B cell (primary cell): Measurements from ENCODE around the gene PDK4. TPM values are rescaled to one million over a fixed set of nuclear protein-coding genes. Genes with fewer than 3 reads are reported as not detected.

Source experiments
- ATAC-seq: fragments of 200-7000 bp; cut with Tn5 transposase; one replicate; pipeline ENCODE4 v1.10.0; 2021; ENCODE audit warnings: low read depth, mild to moderate bottlenecking, moderate number of reproducible peaks, moderate library complexity
- CTCF ChIA-PET: fragments of 350-600 bp; sonication (Branson Sonifier 250); formaldehyde crosslinking; loops from one replicate; lab custom pipeline; 2021; ENCODE audit warnings: antibody characterized with exemption, inconsistent platforms; lab: Charles Lee
- POLR2A ChIA-PET: fragments of 350-600 bp; sonication (Branson Sonifier 250); formaldehyde crosslinking; loops from one replicate; lab custom pipeline; 2021; ENCODE audit warnings: antibody characterized with exemption; lab: Charles Lee
- DNase-seq: peaks from one replicate; pipeline ENCODE4 v3.0.0; 2013
- H2AFZ ChIP-seq: 2 replicates; pipeline ENCODE4 v1.6.1; 2012; ENCODE audit warnings: mild to moderate bottlenecking, low read depth, low read length; ENCODE audit not compliant: insufficient read depth, poor library complexity, severe bottlenecking
- H3K27ac ChIP-seq, 2 donors: 1 replicate in 1 of 2; 2 replicates in 1 of 2; pipeline ENCODE4 v1.5.1; 2012 to 2013; ENCODE audit warnings: low read length in 2 of 2, mild to moderate bottlenecking in 2 of 2, moderate library complexity in 1 of 2
- H3K27me3 ChIP-seq, 4 experiments: fragments of 200-600 bp in 1 of 4; sonication (generic) in 1 of 4; replicated peaks in 1 of 4; 1 replicate in 2 of 4; 2 replicates in 2 of 4; pipeline versions ENCODE4 v1.6.1 to v1.7.0; 2013 to 2016; ENCODE audit warnings: low read length in 3 of 4, mild to moderate bottlenecking in 2 of 4, mixed read lengths in 1 of 4, moderate library complexity in 1 of 4; ENCODE audit not compliant: insufficient read depth in 4 of 4, control insufficient read depth in 3 of 4; ENCODE audit errors: control extremely low read depth in 1 of 4
- H3K36me3 ChIP-seq, 2 experiments: replicated peaks in 1 of 2; 1 replicate in 1 of 2; 2 replicates in 1 of 2; pipeline versions ENCODE4 v1.6.1 to v1.7.1; 2013; ENCODE audit warnings: low read length in 1 of 2; ENCODE audit not compliant: insufficient read depth in 2 of 2, control insufficient read depth in 1 of 2; ENCODE audit errors: control extremely low read depth in 1 of 2, extremely low read depth in 1 of 2
- H3K4me1 ChIP-seq, 2 donors: fragments of 200-600 bp in 1 of 2; sonication (generic) in 1 of 2; 1 replicate in 1 of 2; 2 replicates in 1 of 2; pipeline versions ENCODE4 v1.5.1 to v1.6.1; 2013 to 2017; ENCODE audit warnings: low read length in 2 of 2; ENCODE audit not compliant: control insufficient read depth in 2 of 2, insufficient read depth in 2 of 2
- H3K4me2 ChIP-seq: replicated peaks from 2 replicates; pipeline ENCODE3; 2012; ENCODE audit warnings: mild to moderate bottlenecking, low read depth, low read length; ENCODE audit not compliant: poor library complexity, severe bottlenecking
- H3K4me3 ChIP-seq, 5 experiments: fragments of 200-600 bp in 1 of 5; sonication (generic) in 1 of 5; 1 replicate in 3 of 5; 2 replicates in 2 of 5; pipeline versions ENCODE4 v1.5.1 to v1.7.0; 2011 to 2016; ENCODE audit warnings: low read length in 4 of 5, mild to moderate bottlenecking in 4 of 5, low read depth in 2 of 5, control low read depth in 1 of 5, moderate library complexity in 1 of 5; ENCODE audit not compliant: insufficient read depth in 1 of 5; ENCODE audit errors: control extremely low read depth in 1 of 5, extremely low read depth in 1 of 5
- H3K79me2 ChIP-seq: fragments of 200-600 bp; sonication (generic); one replicate; pipeline ENCODE4 v1.6.0; 2016; ENCODE audit warnings: low read length; ENCODE audit not compliant: control insufficient read depth, insufficient read depth
- H3K9ac ChIP-seq: fragments of 200-600 bp; sonication (generic); 2 replicates; pipeline ENCODE4 v1.6.1; 2017; ENCODE audit warnings: mild to moderate bottlenecking, low read length, moderate library complexity
- H3K9me3 ChIP-seq, 3 donors: one replicate each; pipeline versions ENCODE4 v1.6.1 to v1.7.1; 2013; ENCODE audit warnings: low read length in 2 of 3; ENCODE audit not compliant: control insufficient read depth in 2 of 3, insufficient read depth in 1 of 3; ENCODE audit errors: control extremely low read depth in 1 of 3
- H4K20me1 ChIP-seq: 2 replicates; pipeline ENCODE4 v1.6.0; 2012; ENCODE audit warnings: mild to moderate bottlenecking, low read length; ENCODE audit not compliant: insufficient read depth, control insufficient read depth, poor library complexity, severe bottlenecking
- H3K27ac Mint-ChIP-seq: one replicate; pipeline ENCODE4 v1.8.0; 2021; ENCODE audit warnings: mixed read lengths
- H3K27me3 Mint-ChIP-seq: one replicate; pipeline ENCODE4 v1.8.0; 2021; ENCODE audit warnings: mixed read lengths
- H3K4me1 Mint-ChIP-seq: one replicate; pipeline ENCODE4 v1.8.0; 2021; ENCODE audit warnings: mixed read lengths
- H3K4me3 Mint-ChIP-seq: one replicate; pipeline ENCODE4 v1.8.0; 2021; ENCODE audit warnings: mixed read lengths
- H3K9me3 Mint-ChIP-seq: one replicate; pipeline ENCODE4 v1.8.0; 2022; ENCODE audit warnings: mixed read lengths; ENCODE audit not compliant: insufficient read depth
- EZH2 ChIP-seq: IDR thresholded peaks from 2 replicates; pipeline ENCODE4 v1.6.1; 2012; ENCODE audit warnings: borderline replicate concordance, low read depth, mild to moderate bottlenecking, moderate library complexity, low read length; ENCODE audit not compliant: insufficient read depth, poor library complexity, severe bottlenecking
- WGBS: methylation state at CpG from one replicate; pipeline ENCODE4 v1.1.5; 2013; ENCODE audit warnings: missing lambda C conversion rate; ENCODE audit not compliant: insufficient coverage; 5-methylcytosine and 5-hydroxymethylcytosine counted together
- intact Hi-C: fragments of 100-400 bp; cut with micrococcal nuclease; formaldehyde crosslinking; loops from one replicate; pipeline ENCODE4 v1.10.0; 2022
- polyA plus RNA-seq: library from polyadenylated mRNA; depleted of rRNA; stranded (reverse); fragments of >200 nt; gene quantifications from 2 replicates; pipeline ENCODE4 v1.2.3, GENCODE V29; 2012
- total RNA-seq, 2 donors: library from RNA; stranded (reverse); fragments of 120-200 nt in 1 of 2; gene quantifications; 1 replicate in 1 of 2; 2 replicates in 1 of 2; pipeline versions ENCODE4 v1.2.3 to v1.2.4, GENCODE V29; 2013 to 2022
- TF ChIP-seq, protein P1 (sequence below): fragments of 200-600 bp; IDR thresholded peaks from one replicate; pipeline ENCODE4 v1.8.0; 2022; ENCODE audit warnings: antibody characterized with exemption, mild to moderate bottlenecking

PDK4 gene
- total and polyA plus RNA-seq, 2 donors (not counting 1 experiment from before 2014, with no cell fraction given) = 0.54 to 6.8 TPM

DNA sequence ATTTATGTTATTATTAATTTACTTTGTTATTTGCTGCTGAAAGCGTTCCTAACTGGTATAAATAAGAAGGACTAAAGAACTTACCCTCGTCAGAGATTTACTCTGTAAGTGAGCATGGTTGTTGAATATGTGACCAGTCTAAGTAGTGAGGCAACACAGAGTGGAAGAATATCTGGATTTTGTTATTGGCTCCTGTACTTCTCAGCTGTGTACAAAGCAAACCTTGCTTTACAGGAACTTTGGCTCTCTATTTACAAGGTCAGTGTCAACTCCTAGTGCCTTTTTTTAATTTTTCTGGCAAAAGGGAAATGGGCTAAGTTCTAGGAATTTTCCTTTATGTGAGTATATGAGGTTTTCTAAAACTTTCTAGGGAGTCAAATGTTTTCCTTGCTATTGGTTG, 35.6 kb downstream of the PDK4 start:
- no peaks in the 10 kb centered on the region for H3K9me3 ChIP-seq
- CTCF ChIA-PET = no interaction called here
- intact Hi-C loops = no loop called here
- Mint-ChIP-seq H3K4me3 (no peak overlapping the region), H3K4me1 (no peaks in the 10 kb centered on the region), H3K27me3 (peaks cover 8% of the 10 kb centered on the region), H3K9me3 (no peaks in the 10 kb centered on the region), H3K27ac (no peak overlapping the region)
- no peak overlapping the region for H3K27ac ChIP-seq
- ATAC-seq = no peak
- WGBS = no CpG with 5 or more reads among the region's 2 CpGs
- no peaks in the 10 kb centered on the region for H3K36me3 ChIP-seq
- no peak overlapping the region for H3K4me2 ChIP-seq
- no peaks in the 10 kb centered on the region for H4K20me1 ChIP-seq
- no peaks in the 10 kb centered on the region for H3K4me1 ChIP-seq
- H3K9ac ChIP-seq = no peak overlapping the region
- POLR2A ChIA-PET = no interaction called here
- DNase-seq = no peak
- H3K4me3 ChIP-seq = no peak overlapping the region
- no peaks in the 10 kb centered on the region for H3K27me3 ChIP-seq
- TF ChIP-seq, protein P1, sequence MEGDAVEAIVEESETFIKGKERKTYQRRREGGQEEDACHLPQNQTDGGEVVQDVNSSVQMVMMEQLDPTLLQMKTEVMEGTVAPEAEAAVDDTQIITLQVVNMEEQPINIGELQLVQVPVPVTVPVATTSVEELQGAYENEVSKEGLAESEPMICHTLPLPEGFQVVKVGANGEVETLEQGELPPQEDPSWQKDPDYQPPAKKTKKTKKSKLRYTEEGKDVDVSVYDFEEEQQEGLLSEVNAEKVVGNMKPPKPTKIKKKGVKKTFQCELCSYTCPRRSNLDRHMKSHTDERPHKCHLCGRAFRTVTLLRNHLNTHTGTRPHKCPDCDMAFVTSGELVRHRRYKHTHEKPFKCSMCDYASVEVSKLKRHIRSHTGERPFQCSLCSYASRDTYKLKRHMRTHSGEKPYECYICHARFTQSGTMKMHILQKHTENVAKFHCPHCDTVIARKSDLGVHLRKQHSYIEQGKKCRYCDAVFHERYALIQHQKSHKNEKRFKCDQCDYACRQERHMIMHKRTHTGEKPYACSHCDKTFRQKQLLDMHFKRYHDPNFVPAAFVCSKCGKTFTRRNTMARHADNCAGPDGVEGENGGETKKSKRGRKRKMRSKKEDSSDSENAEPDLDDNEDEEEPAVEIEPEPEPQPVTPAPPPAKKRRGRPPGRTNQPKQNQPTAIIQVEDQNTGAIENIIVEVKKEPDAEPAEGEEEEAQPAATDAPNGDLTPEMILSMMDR = no peak
- TF ChIP-seq EZH2 = no peak
- no peaks in the 10 kb centered on the region for H3K79me2 ChIP-seq
- no peak overlapping the region for H2AFZ ChIP-seq

DNA sequence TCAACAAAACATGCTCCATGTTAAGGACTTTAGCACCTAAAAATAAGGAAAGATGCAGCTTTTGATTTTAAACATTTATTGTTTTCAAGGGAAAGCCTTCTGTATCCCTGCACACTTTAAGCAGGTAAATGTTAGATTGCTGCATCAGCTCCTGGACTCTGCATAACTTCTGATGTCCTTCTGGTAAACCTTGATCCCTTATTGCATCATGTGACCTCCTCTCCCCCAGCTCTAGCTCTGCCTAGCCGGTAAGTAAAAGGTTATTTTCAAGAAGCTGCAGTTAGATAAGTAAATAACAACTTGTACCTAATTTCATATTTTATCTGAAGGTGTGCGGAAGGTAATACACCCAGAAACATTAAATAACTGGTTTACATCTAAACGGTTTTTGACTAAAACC, 37.5 kb downstream of the PDK4 start:
- CTCF ChIA-PET = interaction anchor here (1.1 to 1.3 kb wide), 2 partner anchors 15 to 32 kb away, joined by 3 read pairs; no protein-coding TSS in a partner anchor
- H4K20me1 ChIP-seq = no peaks in the 10 kb centered on the region
- peaks cover 0 to 4% (median 2%) of the 10 kb centered on the region in 4 experiments for H3K27me3 ChIP-seq

More for the DNA sequence above, 37.5 kb downstream of the PDK4 start:
- Mint-ChIP-seq H3K4me1 (no peaks in the 10 kb centered on the region), H3K27ac (no peak overlapping the region), H3K4me3 (no peak overlapping the region), H3K9me3 (no peaks in the 10 kb centered on the region), H3K27me3 (peaks cover 12% of the 10 kb centered on the region)
- ATAC-seq (no peak), DNase-seq (no peak)
- H3K9me3 ChIP-seq = no peaks in the 10 kb centered on the region
- no peaks in the 10 kb centered on the region for H3K36me3 ChIP-seq
- no peak overlapping the region for H3K4me3 ChIP-seq
- no peak overlapping the region for H3K9ac ChIP-seq
- POLR2A ChIA-PET = no interaction called here
- no peaks in the 10 kb centered on the region for H3K4me1 ChIP-seq
- H2AFZ ChIP-seq = no peak overlapping the region
- H3K4me2 ChIP-seq = no peak overlapping the region
- no peak for TF ChIP-seq EZH2
- TF ChIP-seq, protein P1 = no peak
- H3K79me2 ChIP-seq = no peaks in the 10 kb centered on the region
- no peak overlapping the region for H3K27ac ChIP-seq
- intact Hi-C loops = no loop called here
- WGBS = no CpG with 5 or more reads among the region's 3 CpGs
